A549 (cell line): ENCODE data around the gene MUC20. TPM values are rescaled to one million over a fixed set of nuclear protein-coding genes. Genes with fewer than 3 reads are reported as not detected.

Experiments
- ATAC-seq, 2 experiments: fragments of 200-7000 bp in 1 of 2; fragments of >200 bp in 1 of 2; cut with Nextera tagmentation in 1 of 2; cut with Tn5 transposase in 1 of 2; 3 replicates each; pipeline versions ENCODE4 v1.8.0 to v1.9.1; 2018 to 2020; ENCODE audit warnings: mild to moderate bottlenecking in 1 of 2, moderate library complexity in 1 of 2
- CTCF ChIA-PET: fragments of 300-600 bp; sonication (Branson Sonifier 250); formaldehyde crosslinking; extraction: SDS; loops from one replicate; lab custom pipeline; 2021; ENCODE audit warnings: antibody characterized with exemption, inconsistent platforms; lab: Yijun Ruan, JAX
- POLR2A ChIA-PET: fragments of 350-600 bp; formaldehyde crosslinking; extraction: SDS; loops from one replicate; lab custom pipeline; 2021; ENCODE audit warnings: antibody characterized with exemption, inconsistent platforms; lab: Yijun Ruan, JAX
- DNase-seq, 2 experiments: peaks; one replicate each; pipeline versions ENCODE4 v3.0.0 to v3.0.0-alpha.2; 2011 to 2016; ENCODE audit warnings: low read depth in 1 of 2, low spot score in 1 of 2
- FAIRE-seq: peaks from 2 replicates; lab custom pipeline; 2011; peaks lifted over from hg19 to GRCh38; lab: Jason Lieb, UNC
- H3K27ac ChIP-seq, 2 experiments: fragments of >200 bp; sonication (Bioruptor Twin); formaldehyde crosslinking; 3 replicates each; pipeline ENCODE4 v1.5.1; 2016 to 2017
- H3K4me1 ChIP-seq: fragments of >200 bp; sonication (Bioruptor Twin); formaldehyde crosslinking; 3 replicates; pipeline ENCODE4 v1.6.1; 2016
- H3K4me2 ChIP-seq: fragments of >200 bp; sonication (Bioruptor Twin); formaldehyde crosslinking; 3 replicates; pipeline ENCODE4 v1.6.1; 2016
- H3K4me3 ChIP-seq: fragments of >200 bp; sonication (Bioruptor Twin); formaldehyde crosslinking; 3 replicates; pipeline ENCODE4 v1.5.1; 2016
- H3K9me3 ChIP-seq: fragments of >200 bp; sonication (Bioruptor Twin); formaldehyde crosslinking; 3 replicates; pipeline ENCODE4 v1.6.1; 2016
- ATOH8 ChIP-seq: fragments of 250-450 bp; sonication (Bioruptor Pico); IDR thresholded peaks from 2 replicates; pipeline ENCODE4 v1.5.0; 2020; ENCODE audit warnings: low read depth, mild to moderate bottlenecking, moderate library complexity
- FOSB ChIP-seq: fragments of 250-450 bp; sonication (Bioruptor Pico); IDR thresholded peaks from 2 replicates; pipeline ENCODE4 v1.5.0; 2020; ENCODE audit warnings: mild to moderate bottlenecking, moderate library complexity
- HMGXB4 ChIP-seq: fragments of 250-450 bp; sonication (Bioruptor Pico); IDR thresholded peaks from 2 replicates; pipeline ENCODE4 v1.5.0; 2021; ENCODE audit warnings: mild to moderate bottlenecking, moderate library complexity, borderline replicate concordance
- HOXB5 ChIP-seq: fragments of 250-450 bp; sonication (Bioruptor Pico); IDR thresholded peaks from 2 replicates; pipeline ENCODE4 v1.5.0; 2020; ENCODE audit warnings: mild to moderate bottlenecking, moderate library complexity
- JUN ChIP-seq, 2 experiments: fragments of >200 bp; sonication (Bioruptor Twin); formaldehyde crosslinking; IDR thresholded peaks; 2 replicates in 1 of 2; 3 replicates in 1 of 2; pipeline ENCODE4 v1.6.1; 2016 to 2017
- NR3C1 ChIP-seq: fragments of >200 bp; sonication (Bioruptor Twin); formaldehyde crosslinking; IDR thresholded peaks from 3 replicates; pipeline ENCODE4 v1.6.1; 2017
- PHF8 ChIP-seq: fragments of 200-600 bp; sonication (generic); IDR thresholded peaks from 2 replicates; pipeline ENCODE4 v1.6.1; 2016; ENCODE audit warnings: low read depth, mild to moderate bottlenecking, antibody characterized with exemption, moderate library complexity, borderline replicate concordance
- RAD21 ChIP-seq, 2 experiments: fragments of >200 bp in 1 of 2; sonication (Bioruptor Twin) in 1 of 2; formaldehyde crosslinking in 1 of 2; IDR thresholded peaks in 1 of 2; conservative IDR thresholded peaks in 1 of 2; 2 replicates in 1 of 2; 3 replicates in 1 of 2; pipeline ENCODE4 v1.6.1; 2012 to 2018; ENCODE audit warnings: inconsistent platforms in 1 of 2
- REST ChIP-seq: fragments of 200-600 bp; sonication (generic); IDR thresholded peaks from 2 replicates; pipeline ENCODE4 v1.6.1; 2016; ENCODE audit warnings: antibody characterized with exemption, mild to moderate bottlenecking, moderate library complexity
- WGBS: methylation state at CpG from one replicate; pipeline ENCODE4 v1.1.6; 2017; ENCODE audit errors: missing lambda C conversion rate; 5-methylcytosine and 5-hydroxymethylcytosine counted together
- polyA plus RNA-seq, 4 experiments: library from polyadenylated mRNA; depleted of rRNA in 3 of 4; stranded (reverse); fragments of >200 nt; fragmentation: RNase III in 1 of 4; extraction: RNeasy Plus Mini Kit Qiagen cat#74134 plus additional on column Dnase treatment in 1 of 4; gene quantifications; 2 replicates in 3 of 4; 3 replicates in 1 of 4; pipeline ENCODE4 v1.2.3, GENCODE V29; 2011 to 2017

MUC20 gene
- polyA plus RNA-seq, 2 of the 4 experiments (the other 2 are of a cell fraction), result 0.44 to 0.87 TPM

- ChIA-PET CTCF (no interaction called here), POLR2A (no interaction called here)
- DNase-seq (no peak), ATAC-seq (no peak), FAIRE-seq (no peak)
- no peaks in the 10 kb centered on the region for H3K9me3 ChIP-seq
- peaks cover 22% of the 10 kb centered on the region for H3K4me1 ChIP-seq
- no peak overlapping the region for H3K4me2 ChIP-seq
- H3K27ac ChIP-seq, result no peak overlapping the region
- 88% methylated on average over 5 of the region's 5 CpGs for WGBS
- no peak overlapping the region for H3K4me3 ChIP-seq
- TF ChIP-seq FOSB (CRISPR knock-in tag), result 0 out of 2 replicates have a peak, but pooled peaks have one; percentile 50
- no peak for TF ChIP-seq RAD21 (conservative IDR thresholded peaks at IDR 0.05 in 1 of 2, IDR thresholded peaks at IDR 0.05 in 1 of 2)
Observed at GRCh38 chr3:195700319-195700718, 20.5 kb upstream of the MUC20 start.

- Histone ChIP-seq H3K4me3 (no peak overlapping the region), H3K4me2 (no peak overlapping the region), H3K9me3 (no peaks in the 10 kb centered on the region), H3K27ac (no peak overlapping the region), H3K4me1 (peaks cover 22% of the 10 kb centered on the region)
- ATAC-seq, result no peak
- POLR2A ChIA-PET, result no interaction called here
- DNase-seq, result no peak
- CTCF ChIA-PET, result no interaction called here
- TF ChIP-seq NR3C1, result no peak
- 0 out of 5 replicates have a peak, but pooled peaks of 1 of the 2 experiments have one; percentile 4 for TF ChIP-seq JUN (IDR thresholded peaks at IDR 0.05)
- no peak for TF ChIP-seq HMGXB4 (CRISPR knock-in tag)
- no peak for TF ChIP-seq HOXB5
- no peak for TF ChIP-seq REST
- no peak for TF ChIP-seq PHF8
- FAIRE-seq, result no peak
- 88% methylated on average over 9 of the region's 9 CpGs for WGBS
Observed at GRCh38 chr3:195701042-195701915, 19.5 kb upstream of the MUC20 start.

GRCh38 chr3:195703776-195704175 is 17.0 kb upstream of the MUC20 start:
- Histone ChIP-seq H3K9me3 (no peaks in the 10 kb centered on the region), H3K27ac (no peak overlapping the region), H3K4me3 (no peak overlapping the region), H3K4me2 (no peak overlapping the region), H3K4me1 (peaks cover 4% of the 10 kb centered on the region)
- FAIRE-seq (no peak), ATAC-seq (no peak), DNase-seq (no peak)
- ChIA-PET CTCF (interaction anchor here (0.6 to 1.8 kb wide), 7 partner anchors 11 to 395 kb away, joined by 3 to 7 read pairs (median 3); partner anchors contain the start of gene MUC20), POLR2A (interaction anchor here (0.6 kb wide), 1 partner anchor 600 kb away, joined by 3 read pairs; no protein-coding TSS in a partner anchor)
- no peak for TF ChIP-seq ATOH8
- 86% methylated on average over 5 of the region's 5 CpGs for WGBS
